Measurements from ENCODE around the gene BMP7. TPM values are rescaled to one million over a fixed set of nuclear protein-coding genes. Genes with fewer than 3 reads are reported as not detected.

The BMP7 gene
- total and polyA plus RNA-seq, 7 donors, result 0.03 TPM; not detected in 5

GRCh38 chr20:57189713-57190112 is 76.7 kb downstream of the BMP7 start:
- H3K27me3 ChIP-seq (ENCODE audit: insufficient read depth in 3 of 3, low read length in 2 of 3), result no peaks in the 10 kb centered on the region
- WGBS, 3 donors, result 87 to 90% (median 88%) methylated on average over 5 of the region's 5 CpGs
- ATAC-seq, result no peak

GRCh38 chr20:57188576-57189079 is 77.8 kb downstream of the BMP7 start:
- H3K4me3 ChIP-seq, result no peak overlapping the region
- H3K4me1 ChIP-seq, result no peaks in the 10 kb centered on the region
- H3K9me3 ChIP-seq, result no peaks in the 10 kb centered on the region
- peak in 1 of 2 donors; percentile 8 for DNase-seq
- ATAC-seq, result no peak
- 86 to 92% (median 87%) methylated on average over 6 of the region's 6 CpGs for whole genome bisulfite sequencing, 3 donors
- intact Hi-C loops (cut with DNase I), result loop anchor here in 1 of 2 donors (10.0 kb wide), 1 partner anchor 64 kb away; no protein-coding TSS in a partner anchor
- H3K27ac ChIP-seq, result no peak overlapping the region
- no peaks in the 10 kb centered on the region for H3K27me3 ChIP-seq (ENCODE audit: insufficient read depth in 3 of 3, low read length in 2 of 3)
- no peak for TF ChIP-seq CTCF (IDR thresholded peaks at IDR 0.05)
- H3K36me3 ChIP-seq (ENCODE audit: insufficient read depth in 1 of 2, low read depth in 1 of 2), result no peaks in the 10 kb centered on the region

More at GRCh38 chr20:57189713-57190112, 76.7 kb downstream of the BMP7 start:
- Histone ChIP-seq H3K4me3 (no peak overlapping the region), H3K36me3 (ENCODE audit: insufficient read depth in 1 of 2, low read depth in 1 of 2) (no peaks in the 10 kb centered on the region), H3K4me1 (no peaks in the 10 kb centered on the region), H3K9me3 (no peaks in the 10 kb centered on the region), H3K27ac (no peak overlapping the region)
- DNase-seq, result no peak
- intact Hi-C loops (cut with DNase I), result loop anchor here in 1 of 2 donors (10.0 kb wide), 1 partner anchor 65 kb away; no protein-coding TSS in a partner anchor
- TF ChIP-seq CTCF (IDR thresholded peaks at IDR 0.05), result no peak

- 83 to 93% (median 92%) methylated on average over 9 of the region's 9 CpGs for WGBS, 3 donors
- H3K9me3 ChIP-seq, result no peaks in the 10 kb centered on the region
- H3K27ac ChIP-seq, result no peak overlapping the region
- H3K4me1 ChIP-seq, result no peaks in the 10 kb centered on the region
- TF ChIP-seq CTCF (IDR thresholded peaks at IDR 0.05), result no peak
- no peak for ATAC-seq
- DNase-seq, result no peak
- H3K27me3 ChIP-seq (ENCODE audit: insufficient read depth in 3 of 3, low read length in 2 of 3), result no peaks in the 10 kb centered on the region
- no peaks in the 10 kb centered on the region for H3K36me3 ChIP-seq (ENCODE audit: insufficient read depth in 1 of 2, low read depth in 1 of 2)
- intact Hi-C loops (cut with DNase I), result loop anchor here in 1 of 2 donors (10.0 kb wide), 1 partner anchor 63 kb away; no protein-coding TSS in a partner anchor
- H3K4me3 ChIP-seq, result no peak overlapping the region
These were observed 78.4 kb downstream of the BMP7 start for GRCh38 chr20:57188056-57188455.

- no peaks in the 10 kb centered on the region for H3K27me3 ChIP-seq (ENCODE audit: insufficient read depth in 3 of 3, low read length in 2 of 3)
- H3K27ac ChIP-seq, result no peak overlapping the region
- WGBS, 3 donors, result 74 to 84% (median 79%) methylated on average over 3 to 4 of the region's 4 CpGs
- no peak for TF ChIP-seq CTCF (IDR thresholded peaks at IDR 0.05)
- H3K36me3 ChIP-seq (ENCODE audit: insufficient read depth in 1 of 2, low read depth in 1 of 2), result no peaks in the 10 kb centered on the region
- intact Hi-C loops (cut with DNase I), result loop anchor here in 1 of 2 donors (10.0 kb wide), 1 partner anchor 62 kb away; no protein-coding TSS in a partner anchor
- DNase-seq (peak in 1 of 2 donors; percentile 1), ATAC-seq (no peak)
- H3K4me1 ChIP-seq, result no peaks in the 10 kb centered on the region
- H3K4me3 ChIP-seq, result no peak overlapping the region
- no peaks in the 10 kb centered on the region for H3K9me3 ChIP-seq
These were observed 79.3 kb downstream of the BMP7 start for GRCh38 chr20:57187068-57187634.
